ENCODE data around the gene OPCML.

The OPCML gene

GRCh38 chr11:132669949-132670348 is 862.4 kb downstream of the OPCML start:
- Histone ChIP-seq H3K27me3 (ENCODE audit: insufficient read depth, poor library complexity, severe bottlenecking) (no peaks in the 10 kb centered on the region), H3K27ac (replicated peaks) (no peak overlapping the region), H3K4me3 (replicated peaks; ENCODE audit: insufficient read depth, low read length) (no peak overlapping the region)
- TF ChIP-seq POLR2AphosphoS5 (IDR thresholded peaks at IDR 0.05; ENCODE audit: low read depth) (no peak), REST (IDR thresholded peaks at IDR 0.05; ENCODE audit: insufficient replicate concordance, low read depth) (no peak), SPI1 (IDR thresholded peaks at IDR 0.05; ENCODE audit: borderline replicate concordance, low read depth) (no peak), GABPA (IDR thresholded peaks at IDR 0.05; ENCODE audit: low read depth) (no peak)
- TF ChIP-seq, protein P1, sequence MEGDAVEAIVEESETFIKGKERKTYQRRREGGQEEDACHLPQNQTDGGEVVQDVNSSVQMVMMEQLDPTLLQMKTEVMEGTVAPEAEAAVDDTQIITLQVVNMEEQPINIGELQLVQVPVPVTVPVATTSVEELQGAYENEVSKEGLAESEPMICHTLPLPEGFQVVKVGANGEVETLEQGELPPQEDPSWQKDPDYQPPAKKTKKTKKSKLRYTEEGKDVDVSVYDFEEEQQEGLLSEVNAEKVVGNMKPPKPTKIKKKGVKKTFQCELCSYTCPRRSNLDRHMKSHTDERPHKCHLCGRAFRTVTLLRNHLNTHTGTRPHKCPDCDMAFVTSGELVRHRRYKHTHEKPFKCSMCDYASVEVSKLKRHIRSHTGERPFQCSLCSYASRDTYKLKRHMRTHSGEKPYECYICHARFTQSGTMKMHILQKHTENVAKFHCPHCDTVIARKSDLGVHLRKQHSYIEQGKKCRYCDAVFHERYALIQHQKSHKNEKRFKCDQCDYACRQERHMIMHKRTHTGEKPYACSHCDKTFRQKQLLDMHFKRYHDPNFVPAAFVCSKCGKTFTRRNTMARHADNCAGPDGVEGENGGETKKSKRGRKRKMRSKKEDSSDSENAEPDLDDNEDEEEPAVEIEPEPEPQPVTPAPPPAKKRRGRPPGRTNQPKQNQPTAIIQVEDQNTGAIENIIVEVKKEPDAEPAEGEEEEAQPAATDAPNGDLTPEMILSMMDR (IDR thresholded peaks at IDR 0.05; ENCODE audit: insufficient read depth, low read length) = no peak
- DNase-seq (ENCODE audit: low read depth in 1 of 2, low spot score in 1 of 2) = no peak

DNA sequence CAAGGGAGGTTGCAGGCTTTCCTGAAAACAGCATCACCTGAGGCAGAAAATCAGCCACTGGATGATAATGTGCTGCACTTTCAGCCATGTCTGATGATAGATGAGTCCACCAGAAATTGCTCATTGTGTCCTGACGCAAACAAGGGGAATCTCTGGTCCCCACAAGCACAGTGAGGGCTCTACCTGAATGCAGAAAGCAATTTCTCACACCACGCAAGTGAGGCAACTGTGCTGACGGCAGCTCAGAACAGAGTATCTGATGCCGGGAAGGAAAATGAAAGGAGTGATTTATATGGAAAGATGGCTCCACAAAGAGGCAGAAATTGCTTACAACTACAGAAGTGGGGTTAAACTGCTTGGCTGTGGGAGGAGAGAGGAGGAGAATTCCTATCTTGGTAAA is 867.1 kb downstream of the OPCML start:
- TF ChIP-seq, protein P1 (IDR thresholded peaks at IDR 0.05; ENCODE audit: insufficient read depth, low read length) = no peak
- TF ChIP-seq REST (IDR thresholded peaks at IDR 0.05; ENCODE audit: insufficient replicate concordance, low read depth) = no peak
- no peak for TF ChIP-seq POLR2AphosphoS5 (IDR thresholded peaks at IDR 0.05; ENCODE audit: low read depth)
- H3K27ac ChIP-seq (replicated peaks) = no peak overlapping the region
- DNase-seq (ENCODE audit: low read depth in 1 of 2, low spot score in 1 of 2) = no peak

GRCh38 chr11:132658696-132659095 is 873.6 kb downstream of the OPCML start:
- TF ChIP-seq REST (IDR thresholded peaks at IDR 0.05; ENCODE audit: insufficient replicate concordance, low read depth) (no peak), GABPA (IDR thresholded peaks at IDR 0.05; ENCODE audit: low read depth) (no peak), SPI1 (IDR thresholded peaks at IDR 0.05; ENCODE audit: borderline replicate concordance, low read depth) (no peak), POLR2AphosphoS5 (IDR thresholded peaks at IDR 0.05; ENCODE audit: low read depth) (no peak)
- TF ChIP-seq, protein P1 (IDR thresholded peaks at IDR 0.05; ENCODE audit: insufficient read depth, low read length) = no peak
- no peak for DNase-seq (ENCODE audit: low read depth in 1 of 2, low spot score in 1 of 2)
- Histone ChIP-seq H3K4me3 (replicated peaks; ENCODE audit: insufficient read depth, low read length) (no peak overlapping the region), H3K27me3 (ENCODE audit: insufficient read depth, poor library complexity, severe bottlenecking) (no peaks in the 10 kb centered on the region), H3K27ac (replicated peaks) (no peak overlapping the region)

More for the DNA sequence above, 867.1 kb downstream of the OPCML start:
- H3K27me3 ChIP-seq (ENCODE audit: insufficient read depth, poor library complexity, severe bottlenecking) = no peaks in the 10 kb centered on the region
- H3K4me3 ChIP-seq (replicated peaks; ENCODE audit: insufficient read depth, low read length) = no peak overlapping the region

Measured in HL-60 (cell line).